Measurements from ENCODE around the gene MOB1A.
"Not testable (repeated sequence)": the region's sequence is repeated elsewhere in the genome, so short reads cannot be mapped to it uniquely, and the experiment has no call there.

Gene MOB1A

GRCh38 chr2:74178211-74179062 lies at the start of gene MOB1A:
TSS of gene MOB1A (minus strand) at chr2:74178879. CDS start at chr2:74178674, 205 bp downstream.
- peak within 1 kb of the TSS; percentile 83 for H3K4me3 ChIP-seq (ENCODE audit: low read length)
- no peak for TF ChIP-seq ZNF274 (IDR thresholded peaks at IDR 0.05; ENCODE audit: low read depth, low read length)

- no peak overlapping the region for H3K4me3 ChIP-seq (ENCODE audit: low read length)
- no peak for TF ChIP-seq ZNF274 (IDR thresholded peaks at IDR 0.05; ENCODE audit: low read depth, low read length)
Measured at GRCh38 chr2:74227646-74228045, 49.0 kb upstream of the MOB1A start.

- no peak overlapping the region for H3K4me3 ChIP-seq (ENCODE audit: low read length)
- no peak for TF ChIP-seq ZNF274 (IDR thresholded peaks at IDR 0.05; ENCODE audit: low read depth, low read length)
Measured at GRCh38 chr2:74226648-74227213, 48.1 kb upstream of the MOB1A start.

- no peak for TF ChIP-seq ZNF274 (IDR thresholded peaks at IDR 0.05; ENCODE audit: low read depth, low read length)
- H3K4me3 ChIP-seq (ENCODE audit: low read length) = no peak overlapping the region
Measured at GRCh38 chr2:74225698-74226459, 47.2 kb upstream of the MOB1A start.

- TF ChIP-seq ZNF274 (IDR thresholded peaks at IDR 0.05; ENCODE audit: low read depth, low read length) = no peak
- no peak overlapping the region for H3K4me3 ChIP-seq (ENCODE audit: low read length)
Measured at GRCh38 chr2:74223941-74224770, 45.5 kb upstream of the MOB1A start.

- no peak for TF ChIP-seq ZNF274 (IDR thresholded peaks at IDR 0.05; ENCODE audit: low read depth, low read length)
- H3K4me3 ChIP-seq (ENCODE audit: low read length) = no peak overlapping the region
Measured at GRCh38 chr2:74222300-74222650, 43.6 kb upstream of the MOB1A start.

- TF ChIP-seq ZNF274 (IDR thresholded peaks at IDR 0.05; ENCODE audit: low read depth, low read length) = no peak
- H3K4me3 ChIP-seq (ENCODE audit: low read length) = no peak overlapping the region
Measured at GRCh38 chr2:74221604-74222299, 43.1 kb upstream of the MOB1A start.

GRCh38 chr2:74221091-74221490 lies 42.4 kb upstream of the MOB1A start:
- H3K4me3 ChIP-seq (ENCODE audit: low read length) = no peak overlapping the region
- TF ChIP-seq ZNF274 (IDR thresholded peaks at IDR 0.05; ENCODE audit: low read depth, low read length) = no peak

GRCh38 chr2:74219846-74220486 lies 41.3 kb upstream of the MOB1A start:
- no peak for TF ChIP-seq ZNF274 (IDR thresholded peaks at IDR 0.05; ENCODE audit: low read depth, low read length)
- H3K4me3 ChIP-seq (ENCODE audit: low read length) = no peak overlapping the region

GRCh38 chr2:74216642-74217041 lies 38.0 kb upstream of the MOB1A start:
- no peak overlapping the region for H3K4me3 ChIP-seq (ENCODE audit: low read length)
- no peak for TF ChIP-seq ZNF274 (IDR thresholded peaks at IDR 0.05; ENCODE audit: low read depth, low read length)

- not testable (repeated sequence) for H3K4me3 ChIP-seq (ENCODE audit: low read length)
Measured at GRCh38 chr2:74215771-74216170, 37.1 kb upstream of the MOB1A start.

- TF ChIP-seq ZNF274 (IDR thresholded peaks at IDR 0.05; ENCODE audit: low read depth, low read length) = no peak
- no peak overlapping the region for H3K4me3 ChIP-seq (ENCODE audit: low read length)
Measured at GRCh38 chr2:74212702-74213410, 34.2 kb upstream of the MOB1A start.
